Bronchial epithelial cell (primary cell): ENCODE results near the gene MYBPH. TPM values are rescaled to one million over a fixed set of nuclear protein-coding genes. Genes with fewer than 3 reads are reported as not detected.

Source experiments
- DNase-seq: peaks from one replicate; pipeline ENCODE4 v3.0.0-alpha.2; 2010; ENCODE audit warnings: low read depth
- FAIRE-seq: peaks from 2 replicates; lab custom pipeline; 2011; peaks lifted over from hg19 to GRCh38; lab: Jason Lieb, UNC
- H3K27me3 ChIP-seq: 2 replicates; pipeline ENCODE4 v1.5.1; 2011; ENCODE audit warnings: low read length; ENCODE audit not compliant: control insufficient read depth, insufficient read depth
- H3K36me3 ChIP-seq: 2 replicates; pipeline ENCODE4 v1.5.1; 2011; ENCODE audit warnings: low read length; ENCODE audit not compliant: control insufficient read depth, insufficient read depth
- H3K4me3 ChIP-seq: 2 replicates; pipeline ENCODE4 v1.5.1; 2011; ENCODE audit warnings: mild to moderate bottlenecking, low read depth, low read length, control low read depth
- CTCF ChIP-seq: IDR thresholded peaks from 2 replicates; pipeline ENCODE4 v1.5.1; 2011; ENCODE audit warnings: mild to moderate bottlenecking, moderate library complexity, low read length, control low read depth, inconsistent platforms; ENCODE audit not compliant: insufficient read depth, severe bottlenecking
- total RNA-seq: library from RNA; depleted of rRNA; stranded (reverse); fragments of >200 nt; gene quantifications from 2 replicates; pipeline ENCODE4 v1.2.1, GENCODE V29; 2014

MYBPH gene
- total RNA-seq, 1 donor from 2014 or later: not detected

- Histone ChIP-seq H3K36me3 (no peaks in the 10 kb centered on the region), H3K27me3 (no peaks in the 10 kb centered on the region), H3K4me3 (no peak overlapping the region)
- no peak for FAIRE-seq
- DNase-seq: no peak
- no peak for TF ChIP-seq CTCF
Measured at GRCh38 chr1:203181586-203182386, 6.2 kb upstream of the MYBPH start.

- Histone ChIP-seq H3K36me3 (no peaks in the 10 kb centered on the region), H3K4me3 (no peak overlapping the region), H3K27me3 (peaks cover 2% of the 10 kb centered on the region)
- TF ChIP-seq CTCF: no peak
- no peak for DNase-seq
- FAIRE-seq: no peak
Measured at GRCh38 chr1:203180611-203181330, 5.1 kb upstream of the MYBPH start.

- no peak for TF ChIP-seq CTCF
- DNase-seq (no peak), FAIRE-seq (no peak)
- Histone ChIP-seq H3K4me3 (no peak overlapping the region), H3K27me3 (peaks cover 2% of the 10 kb centered on the region), H3K36me3 (no peaks in the 10 kb centered on the region)
Measured at GRCh38 chr1:203179667-203180005, 4.0 kb upstream of the MYBPH start.

- no peak overlapping the region for H3K4me3 ChIP-seq
- TF ChIP-seq CTCF: no peak
- FAIRE-seq (no peak), DNase-seq (no peak)
- peaks cover 2% of the 10 kb centered on the region for H3K27me3 ChIP-seq
- H3K36me3 ChIP-seq: no peaks in the 10 kb centered on the region
Measured at GRCh38 chr1:203178821-203179666, 3.4 kb upstream of the MYBPH start.

GRCh38 chr1:203178083-203178482, 2.5 kb upstream of the MYBPH start:
- DNase-seq (no peak), FAIRE-seq (no peak)
- H3K4me3 ChIP-seq: no peak overlapping the region
- H3K36me3 ChIP-seq: no peaks in the 10 kb centered on the region
- TF ChIP-seq CTCF: no peak
- H3K27me3 ChIP-seq: peaks cover 2% of the 10 kb centered on the region
